D721Med (cell line): Measurements from ENCODE around the gene AGPAT2.

Source experiments
- DNase-seq: peaks from one replicate; pipeline ENCODE4 v3.0.0; 2011; ENCODE audit warnings: low spot score; ENCODE audit not compliant: insufficient read length
- FAIRE-seq: peaks from 2 replicates; lab custom pipeline; 2011; peaks lifted over from hg19 to GRCh38; lab: Jason Lieb, UNC
- TF ChIP-seq, protein P1 (sequence below): IDR thresholded peaks from 2 replicates; pipeline ENCODE4 v1.5.1; 2012; ENCODE audit warnings: mild to moderate bottlenecking, control low read depth; ENCODE audit not compliant: insufficient read depth; ENCODE audit errors: missing control alignments

AGPAT2 gene

DNA sequence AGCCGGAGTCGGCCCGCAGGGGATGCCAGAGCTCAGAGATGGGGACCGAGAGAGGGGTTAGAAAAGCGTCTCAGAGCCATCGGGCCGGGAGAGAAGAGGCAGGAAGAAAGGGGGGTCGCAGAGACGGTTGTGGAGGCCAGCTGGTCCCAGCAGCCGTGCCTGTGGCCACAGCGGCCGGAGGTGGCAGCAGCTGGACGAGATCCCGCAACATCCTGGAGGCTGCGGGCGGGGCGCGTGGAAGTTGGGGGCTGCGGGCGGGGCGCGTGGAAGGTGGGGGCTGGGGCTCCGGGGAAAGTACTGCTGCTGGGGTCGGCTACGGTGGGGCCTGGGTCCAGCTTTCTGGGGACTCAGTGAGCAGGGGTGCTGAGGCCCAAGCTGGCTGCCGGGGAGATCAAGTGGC is 59.0 kb downstream of the AGPAT2 start:
- FAIRE-seq (no peak), DNase-seq (no peak)
- TF ChIP-seq, protein P1, sequence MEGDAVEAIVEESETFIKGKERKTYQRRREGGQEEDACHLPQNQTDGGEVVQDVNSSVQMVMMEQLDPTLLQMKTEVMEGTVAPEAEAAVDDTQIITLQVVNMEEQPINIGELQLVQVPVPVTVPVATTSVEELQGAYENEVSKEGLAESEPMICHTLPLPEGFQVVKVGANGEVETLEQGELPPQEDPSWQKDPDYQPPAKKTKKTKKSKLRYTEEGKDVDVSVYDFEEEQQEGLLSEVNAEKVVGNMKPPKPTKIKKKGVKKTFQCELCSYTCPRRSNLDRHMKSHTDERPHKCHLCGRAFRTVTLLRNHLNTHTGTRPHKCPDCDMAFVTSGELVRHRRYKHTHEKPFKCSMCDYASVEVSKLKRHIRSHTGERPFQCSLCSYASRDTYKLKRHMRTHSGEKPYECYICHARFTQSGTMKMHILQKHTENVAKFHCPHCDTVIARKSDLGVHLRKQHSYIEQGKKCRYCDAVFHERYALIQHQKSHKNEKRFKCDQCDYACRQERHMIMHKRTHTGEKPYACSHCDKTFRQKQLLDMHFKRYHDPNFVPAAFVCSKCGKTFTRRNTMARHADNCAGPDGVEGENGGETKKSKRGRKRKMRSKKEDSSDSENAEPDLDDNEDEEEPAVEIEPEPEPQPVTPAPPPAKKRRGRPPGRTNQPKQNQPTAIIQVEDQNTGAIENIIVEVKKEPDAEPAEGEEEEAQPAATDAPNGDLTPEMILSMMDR, result no peak

DNA sequence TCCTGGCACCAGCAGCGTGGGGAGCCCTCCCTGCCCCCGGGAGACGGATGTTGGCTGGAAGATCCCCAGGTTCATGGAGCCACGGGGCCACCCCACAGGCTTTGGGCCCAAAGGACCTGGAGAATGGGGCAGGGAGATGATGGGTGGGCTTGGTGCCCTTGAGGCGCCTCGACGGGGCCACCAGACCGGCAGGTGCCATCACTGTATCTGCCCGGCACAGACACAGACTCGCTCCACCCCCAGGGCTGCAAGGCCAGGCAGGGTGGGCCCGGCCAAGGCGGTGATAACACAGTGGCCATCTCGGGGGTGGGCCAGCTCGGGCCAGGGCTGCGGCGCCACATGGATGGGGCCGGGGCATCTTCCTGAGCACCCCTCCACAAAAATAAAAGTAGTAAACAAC is 59.6 kb downstream of the AGPAT2 start:
- FAIRE-seq (no peak), DNase-seq (no peak)
- TF ChIP-seq, protein P1, result no peak

DNA sequence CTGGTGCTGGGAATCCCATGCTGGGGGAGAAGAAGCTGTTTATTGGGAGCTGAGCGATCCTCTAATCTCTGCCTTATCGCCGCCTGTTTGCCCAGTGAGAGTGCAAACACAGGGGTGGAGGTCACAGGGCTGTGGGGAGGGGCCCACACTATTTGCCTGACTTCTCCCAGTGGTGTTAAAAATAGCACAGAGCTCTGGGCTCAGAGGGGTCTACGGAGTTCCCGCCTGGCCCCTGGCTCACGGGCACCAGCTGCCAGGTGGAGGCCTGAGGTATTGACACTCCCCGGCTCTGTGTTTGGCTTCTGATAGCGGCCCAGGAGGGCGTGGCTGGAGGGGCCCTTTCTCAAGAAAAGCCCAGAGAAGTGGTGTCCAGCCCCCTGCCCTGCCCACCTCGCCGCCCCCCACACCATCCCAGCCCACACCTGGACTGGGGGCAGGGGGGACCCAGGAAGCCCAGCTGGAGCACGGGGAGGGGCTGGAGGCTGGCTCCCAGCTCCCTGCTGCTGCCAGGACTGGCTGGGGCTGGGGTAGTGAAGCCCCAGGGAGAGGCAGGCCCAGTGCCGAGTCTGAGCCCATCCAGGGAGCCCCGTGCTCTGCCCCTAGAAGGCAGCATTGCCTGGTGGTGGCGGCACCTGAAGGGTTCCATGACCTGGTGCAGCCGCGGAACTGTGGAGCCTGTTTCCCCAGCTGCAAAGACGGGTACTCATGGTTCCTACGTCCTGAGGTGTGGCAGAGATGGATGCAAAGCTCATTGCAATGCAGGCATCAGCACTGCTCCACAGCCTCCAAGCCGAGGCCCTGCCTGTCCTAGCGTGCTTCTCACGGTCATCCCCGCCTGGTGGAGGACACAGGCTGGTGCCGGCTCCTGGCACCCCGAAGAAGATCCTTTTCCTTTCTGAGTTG is 60.3 kb downstream of the AGPAT2 start:
- TF ChIP-seq, protein P1, result no peak
- no peak for DNase-seq
- FAIRE-seq, result no peak

DNA sequence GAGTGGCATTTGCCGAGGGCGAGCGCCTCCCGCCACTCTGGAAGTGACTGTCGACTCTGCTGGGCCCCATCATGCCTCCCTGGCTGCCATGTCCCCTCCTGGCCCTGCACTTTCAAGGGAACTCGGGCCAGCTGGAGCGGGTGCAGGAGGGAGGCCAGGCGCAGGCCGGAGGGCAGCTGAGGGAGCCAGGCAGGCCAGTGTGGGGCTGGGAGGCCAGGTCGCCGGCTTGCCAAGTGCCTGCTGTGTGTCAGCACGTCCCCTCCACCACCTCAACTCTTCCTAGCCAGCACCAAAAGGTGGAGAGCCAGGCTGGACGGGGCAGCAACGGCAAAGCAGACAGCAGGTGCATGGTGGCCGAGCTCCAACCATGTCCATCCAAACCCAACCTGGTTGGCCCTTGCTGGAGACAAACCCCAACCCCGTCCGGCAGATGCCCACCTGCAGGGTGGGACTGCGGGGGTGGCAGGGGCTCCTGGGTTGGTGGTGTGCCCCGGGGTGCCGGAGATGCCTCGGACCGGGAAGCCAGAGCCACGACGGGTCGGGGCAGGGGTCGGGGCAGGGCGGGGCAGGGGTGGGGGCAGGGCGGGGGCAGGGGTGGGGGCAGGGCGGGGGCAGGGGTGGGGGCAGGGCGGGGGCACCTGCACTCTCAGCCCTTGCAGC is 61.1 kb downstream of the AGPAT2 start:
- DNase-seq, result no peak
- FAIRE-seq, result no peak
- TF ChIP-seq, protein P1, result no peak

DNA sequence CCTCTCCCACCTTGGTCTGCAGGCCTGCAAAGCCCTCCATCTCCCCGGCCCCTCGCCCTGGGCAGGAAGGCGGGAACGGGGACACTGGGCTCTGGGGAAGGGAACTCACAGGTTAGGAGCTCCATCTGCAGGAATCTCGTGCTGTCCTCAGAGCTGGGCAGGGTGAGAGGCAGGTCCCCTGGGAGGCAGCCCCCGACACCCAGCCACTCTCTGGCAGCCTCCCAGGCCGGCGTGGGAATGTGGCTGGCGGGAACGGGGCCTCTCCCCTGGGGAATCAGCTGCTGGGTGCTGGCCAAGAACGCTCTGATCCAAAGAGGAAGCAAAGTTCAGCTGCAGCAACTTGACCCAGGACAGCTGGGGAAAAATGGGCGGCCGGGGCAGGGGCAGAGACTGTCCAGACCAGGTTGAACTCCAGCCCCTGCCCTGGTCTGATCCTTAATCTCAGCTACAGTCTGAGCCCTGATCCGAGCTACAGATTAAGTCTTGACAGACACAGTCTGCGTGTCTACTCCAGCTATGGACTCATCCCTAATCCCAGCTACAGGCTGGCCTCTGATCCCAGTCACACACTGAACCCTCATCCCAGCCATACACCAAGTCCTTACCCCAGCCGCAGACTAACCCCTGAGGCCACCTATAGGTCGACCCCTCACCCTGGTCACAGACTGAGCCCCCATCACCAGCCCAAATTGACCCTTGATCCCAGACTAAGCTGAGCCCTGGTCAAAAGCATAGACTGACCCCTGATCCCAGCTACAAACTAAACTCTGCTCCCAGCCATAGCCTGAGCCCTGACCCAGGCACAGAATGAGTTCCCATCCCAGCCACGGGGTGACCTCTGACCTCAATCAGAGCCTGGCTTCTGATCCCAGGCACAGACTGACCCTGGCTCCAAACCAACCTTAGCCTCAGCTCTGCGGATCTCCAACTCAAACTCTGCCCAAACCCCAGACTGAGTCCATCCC is 61.9 kb downstream of the AGPAT2 start:
- no peak for FAIRE-seq
- peak; percentile 83 for DNase-seq

More for the DNA sequence above, 61.9 kb downstream of the AGPAT2 start:
- TF ChIP-seq, protein P1, result peak; percentile 42
